ENCODE measurements around the gene BLZF1. TPM values are rescaled to one million over a fixed set of nuclear protein-coding genes. Genes with fewer than 3 reads are reported as not detected.

The BLZF1 gene
- total and polyA plus RNA-seq, 2 donors (not counting 1 experiment from before 2014, with no cell fraction given), result 5.9 to 21.3 TPM

DNA sequence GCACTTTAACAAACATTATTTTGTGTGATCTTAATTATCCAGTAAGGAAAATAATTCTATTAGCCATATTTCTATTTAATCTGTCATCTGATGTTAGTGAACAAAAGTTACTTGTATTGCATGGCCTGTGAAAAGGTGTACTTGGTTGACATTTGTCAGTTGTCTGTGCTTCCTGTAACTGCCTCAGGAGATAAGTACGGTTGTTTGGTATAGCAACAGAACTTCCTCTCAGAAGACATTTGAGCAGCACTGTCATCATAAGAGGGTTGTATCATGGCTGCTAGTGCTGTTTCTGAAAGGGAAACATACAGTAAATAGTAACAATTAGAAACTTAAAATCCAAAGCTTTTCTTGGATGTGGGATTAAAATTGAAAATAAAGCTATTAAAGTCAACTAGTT lies 3.4 kb downstream of the BLZF1 start:
- H3K79me2 ChIP-seq (ENCODE audit: control insufficient read depth, insufficient read depth, low read length), result peaks cover 39% of the 10 kb centered on the region
- 0% methylated on average over 1 of the region's 1 CpG for WGBS (ENCODE audit: insufficient coverage)
- H2AFZ ChIP-seq (ENCODE audit: insufficient read depth, low read depth, low read length, poor library complexity, severe bottlenecking), result no peak overlapping the region
- Mint-ChIP-seq H3K27ac (no peak overlapping the region), H3K4me1 (peaks cover 8% of the 10 kb centered on the region), H3K9me3 (ENCODE audit: insufficient read depth) (no peaks in the 10 kb centered on the region), H3K4me3 (no peak overlapping the region), H3K27me3 (no peaks in the 10 kb centered on the region)
- TF ChIP-seq EZH2 (IDR thresholded peaks at IDR 0.05; ENCODE audit: borderline replicate concordance, insufficient read depth, low read depth, low read length, poor library complexity, severe bottlenecking), result no peak
- TF ChIP-seq, protein P1, sequence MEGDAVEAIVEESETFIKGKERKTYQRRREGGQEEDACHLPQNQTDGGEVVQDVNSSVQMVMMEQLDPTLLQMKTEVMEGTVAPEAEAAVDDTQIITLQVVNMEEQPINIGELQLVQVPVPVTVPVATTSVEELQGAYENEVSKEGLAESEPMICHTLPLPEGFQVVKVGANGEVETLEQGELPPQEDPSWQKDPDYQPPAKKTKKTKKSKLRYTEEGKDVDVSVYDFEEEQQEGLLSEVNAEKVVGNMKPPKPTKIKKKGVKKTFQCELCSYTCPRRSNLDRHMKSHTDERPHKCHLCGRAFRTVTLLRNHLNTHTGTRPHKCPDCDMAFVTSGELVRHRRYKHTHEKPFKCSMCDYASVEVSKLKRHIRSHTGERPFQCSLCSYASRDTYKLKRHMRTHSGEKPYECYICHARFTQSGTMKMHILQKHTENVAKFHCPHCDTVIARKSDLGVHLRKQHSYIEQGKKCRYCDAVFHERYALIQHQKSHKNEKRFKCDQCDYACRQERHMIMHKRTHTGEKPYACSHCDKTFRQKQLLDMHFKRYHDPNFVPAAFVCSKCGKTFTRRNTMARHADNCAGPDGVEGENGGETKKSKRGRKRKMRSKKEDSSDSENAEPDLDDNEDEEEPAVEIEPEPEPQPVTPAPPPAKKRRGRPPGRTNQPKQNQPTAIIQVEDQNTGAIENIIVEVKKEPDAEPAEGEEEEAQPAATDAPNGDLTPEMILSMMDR (IDR thresholded peaks at IDR 0.05), result no peak
- H3K27me3 ChIP-seq (replicated peaks in 1 of 4; ENCODE audit: control extremely low read depth in 1 of 4, control insufficient read depth in 3 of 4, insufficient read depth in 4 of 4, low read length in 3 of 4), result no peaks in the 10 kb centered on the region
- POLR2A ChIA-PET, result no interaction called here
- no peak overlapping the region for H3K27ac ChIP-seq (ENCODE audit: low read length in 2 of 2)
- CTCF ChIA-PET, result interaction anchor here (0.9 kb wide), 1 partner anchor 24 kb away, joined by 3 read pairs; no protein-coding TSS in a partner anchor
- no peak for DNase-seq
- H3K9ac ChIP-seq (ENCODE audit: low read length), result no peak overlapping the region
- H3K36me3 ChIP-seq (replicated peaks in 1 of 2; ENCODE audit: control extremely low read depth in 1 of 2, control insufficient read depth in 1 of 2, extremely low read depth in 1 of 2, insufficient read depth in 2 of 2, low read length in 1 of 2), result peaks cover 1% of the 10 kb centered on the region in 2 experiments
- H3K4me2 ChIP-seq (replicated peaks; ENCODE audit: low read depth, low read length, poor library complexity, severe bottlenecking), result no peak overlapping the region
- intact Hi-C loops (cut with micrococcal nuclease), result no loop called here
- H3K4me3 ChIP-seq (ENCODE audit: control extremely low read depth in 1 of 5, extremely low read depth in 1 of 5, insufficient read depth in 1 of 5, low read depth in 2 of 5, low read length in 4 of 5), result no peak overlapping the region
- peaks cover 6 to 12% of the 10 kb centered on the region in 2 donors for H3K4me1 ChIP-seq (ENCODE audit: control insufficient read depth in 2 of 2, insufficient read depth in 2 of 2, low read length in 2 of 2)
- H4K20me1 ChIP-seq (ENCODE audit: control insufficient read depth, insufficient read depth, low read length, poor library complexity, severe bottlenecking), result no peaks in the 10 kb centered on the region
- ATAC-seq (ENCODE audit: low read depth), result no peak
- H3K9me3 ChIP-seq (ENCODE audit: control extremely low read depth in 1 of 3, control insufficient read depth in 2 of 3, insufficient read depth in 1 of 3, low read length in 2 of 3), result no peaks in the 10 kb centered on the region

GRCh38 chr1:169381162-169381561 lies 13.2 kb downstream of the BLZF1 start:
- H3K4me1 Mint-ChIP-seq, result no peaks in the 10 kb centered on the region
- Histone ChIP-seq H3K4me2 (replicated peaks; ENCODE audit: low read depth, low read length, poor library complexity, severe bottlenecking) (no peak overlapping the region), H3K36me3 (replicated peaks in 1 of 2; ENCODE audit: control extremely low read depth in 1 of 2, control insufficient read depth in 1 of 2, extremely low read depth in 1 of 2, insufficient read depth in 2 of 2, low read length in 1 of 2) (peaks cover 18 to 52% of the 10 kb centered on the region in 2 experiments), H3K79me2 (ENCODE audit: control insufficient read depth, insufficient read depth, low read length) (no peaks in the 10 kb centered on the region), H3K4me1 (ENCODE audit: control insufficient read depth in 2 of 2, insufficient read depth in 2 of 2, low read length in 2 of 2) (no peaks in the 10 kb centered on the region), H3K9me3 (ENCODE audit: control extremely low read depth in 1 of 3, control insufficient read depth in 2 of 3, insufficient read depth in 1 of 3, low read length in 2 of 3) (no peaks in the 10 kb centered on the region), H3K9ac (ENCODE audit: low read length) (no peak overlapping the region), H2AFZ (ENCODE audit: insufficient read depth, low read depth, low read length, poor library complexity, severe bottlenecking) (no peak overlapping the region), H3K27me3 (replicated peaks in 1 of 4; ENCODE audit: control extremely low read depth in 1 of 4, control insufficient read depth in 3 of 4, insufficient read depth in 4 of 4, low read length in 3 of 4) (no peaks in the 10 kb centered on the region), H4K20me1 (ENCODE audit: control insufficient read depth, insufficient read depth, low read length, poor library complexity, severe bottlenecking) (no peaks in the 10 kb centered on the region), H3K4me3 (ENCODE audit: control extremely low read depth in 1 of 5, extremely low read depth in 1 of 5, insufficient read depth in 1 of 5, low read depth in 2 of 5, low read length in 4 of 5) (no peak overlapping the region), H3K27ac (ENCODE audit: low read length in 2 of 2) (no peak overlapping the region)
- POLR2A ChIA-PET, result no interaction called here
- intact Hi-C loops (cut with micrococcal nuclease), result no loop called here
- no peak overlapping the region for H3K4me3 Mint-ChIP-seq
- no peaks in the 10 kb centered on the region for H3K9me3 Mint-ChIP-seq (ENCODE audit: insufficient read depth)
- no peak for TF ChIP-seq EZH2 (IDR thresholded peaks at IDR 0.05; ENCODE audit: borderline replicate concordance, insufficient read depth, low read depth, low read length, poor library complexity, severe bottlenecking)
- TF ChIP-seq, protein P1 (IDR thresholded peaks at IDR 0.05), result no peak
- no peak for ATAC-seq (ENCODE audit: low read depth)
- DNase-seq, result no peak
- H3K27ac Mint-ChIP-seq, result no peak overlapping the region
- H3K27me3 Mint-ChIP-seq, result no peaks in the 10 kb centered on the region
- CTCF ChIA-PET, result interaction anchor here (1.6 kb wide), 1 partner anchor 33 kb away, joined by 4 read pairs; no protein-coding TSS in a partner anchor
